Gastroesophageal sphincter (tissue), 4 donors: ENCODE data around the gene SHH. TPM values are rescaled to one million over a fixed set of nuclear protein-coding genes. Genes with fewer than 3 reads are reported as not detected.
"Not testable (repeated sequence)": the region's sequence is repeated elsewhere in the genome, so short reads cannot be mapped to it uniquely, and the experiment has no call there.

Source experiments
- ATAC-seq: fragments of 150-250 bp; one replicate; pipeline ENCODE4 v1.9.1; 2016; ENCODE audit warnings: mild to moderate bottlenecking, moderate library complexity
- H3K27ac ChIP-seq, 4 donors: fragments of 200-600 bp; sonication (generic) in 3 of 4; 1 replicate in 3 of 4; 2 replicates in 1 of 4; pipeline ENCODE4 v1.5.1; 2016 to 2019
- H3K27me3 ChIP-seq: fragments of 200-600 bp; sonication (generic); one replicate; pipeline ENCODE4 v1.5.1; 2019
- H3K36me3 ChIP-seq, 2 donors: fragments of 200-600 bp; sonication (generic); one replicate each; pipeline ENCODE4 v1.5.1; 2019; ENCODE audit warnings: control low read depth in 1 of 2
- H3K4me1 ChIP-seq, 3 donors: fragments of 200-600 bp; sonication (generic); 1 replicate in 2 of 3; 2 replicates in 1 of 3; pipeline ENCODE4 v1.5.1; 2016 to 2019; ENCODE audit warnings: control low read depth in 2 of 3
- H3K4me3 ChIP-seq, 2 donors: fragments of 200-600 bp; sonication (generic); one replicate each; pipeline ENCODE4 v1.5.1; 2019; ENCODE audit warnings: mild to moderate bottlenecking in 1 of 2, moderate library complexity in 1 of 2
- H3K9me3 ChIP-seq, 3 donors: fragments of 200-600 bp; sonication (generic); one replicate each; pipeline ENCODE4 v1.5.1; 2017 to 2019; ENCODE audit warnings: control low read depth in 2 of 3
- CTCF ChIP-seq, 4 experiments: fragments of 200-600 bp in 2 of 4; fragments of 450-650 bp in 2 of 4; sonication (generic) in 1 of 4; IDR thresholded peaks; one replicate each; pipeline ENCODE4 v1.5.1; 2017 to 2019; ENCODE audit warnings: antibody characterized with exemption in 4 of 4, mild to moderate bottlenecking in 2 of 4, moderate library complexity in 2 of 4
- EP300 ChIP-seq: sonication (generic); formaldehyde crosslinking; IDR thresholded peaks from one replicate; pipeline ENCODE4 v1.6.1; 2017; ENCODE audit warnings: antibody characterized with exemption, mild to moderate bottlenecking
- POLR2A ChIP-seq, 2 donors: fragments of 450-650 bp; IDR thresholded peaks; one replicate each; pipeline ENCODE4 v1.6.1; 2017; ENCODE audit warnings: antibody characterized with exemption in 2 of 2, mild to moderate bottlenecking in 2 of 2, moderate library complexity in 1 of 2
- POLR2AphosphoS5 ChIP-seq: sonication (generic); formaldehyde crosslinking; IDR thresholded peaks from one replicate; pipeline ENCODE4 v1.6.1; 2017; ENCODE audit warnings: antibody characterized with exemption
- WGBS, 2 donors: methylation state at CpG; one replicate each; pipeline ENCODE4 v1.1.5; 2018; ENCODE audit warnings: low coverage in 1 of 2; 5-methylcytosine and 5-hydroxymethylcytosine counted together
- total RNA-seq, 4 donors: library from RNA; depleted of rRNA; stranded (reverse); fragments of >200 nt; gene quantifications; one replicate each; pipeline ENCODE4 v1.1.0, GENCODE V29; 2016

Gene SHH
- total RNA-seq, 4 donors from 2014 or later: 0.08 TPM; not detected in 3

- H3K27ac ChIP-seq: no peak overlapping the region
- 73% methylated on average over 3 of the region's 21 CpGs; no CpG with 5 or more reads in 1 of the 2 donors for WGBS, 2 donors
- H3K4me1 ChIP-seq: no peaks in the 10 kb centered on the region
- no peaks in the 10 kb centered on the region for H3K36me3 ChIP-seq
- ATAC-seq: no peak
- H3K4me3 ChIP-seq: no peak overlapping the region
- H3K27me3 ChIP-seq: peaks cover 88% of the 10 kb centered on the region
- no peak for TF ChIP-seq EP300
- TF ChIP-seq POLR2A (IDR thresholded peaks at IDR 0.05): no peak
- TF ChIP-seq CTCF (IDR thresholded peaks at IDR 0.05): no peak
- no peak for TF ChIP-seq POLR2AphosphoS5
- H3K9me3 ChIP-seq: no peaks in the 10 kb centered on the region
Measured at GRCh38 chr7:155818154-155818819, 6.0 kb upstream of the SHH start.

GRCh38 chr7:155817515-155817914 lies 5.3 kb upstream of the SHH start:
- H3K9me3 ChIP-seq, ATAC-seq, H3K4me1 ChIP-seq, H3K36me3 ChIP-seq, H3K27ac ChIP-seq, H3K4me3 ChIP-seq: not testable (repeated sequence)
- 20 to 100% methylated on average over 1 of the region's 4 CpGs for WGBS, 2 donors
- peaks cover 96% of the 10 kb centered on the region for H3K27me3 ChIP-seq

GRCh38 chr7:155816996-155817395 lies 4.7 kb upstream of the SHH start:
- Histone ChIP-seq H3K27ac (no peak overlapping the region), H3K36me3 (no peaks in the 10 kb centered on the region), H3K9me3 (no peaks in the 10 kb centered on the region), H3K4me3 (no peak overlapping the region), H3K27me3 (peaks cover 99% of the 10 kb centered on the region), H3K4me1 (peaks cover 0 to 5% (median 0%) of the 10 kb centered on the region in 3 donors)
- WGBS, 2 donors: 60% methylated on average over 2 of the region's 16 CpGs; no CpG with 5 or more reads in 1 of the 2 donors
- no peak for ATAC-seq
- TF ChIP-seq EP300 (no peak), POLR2A (IDR thresholded peaks at IDR 0.05) (no peak), CTCF (IDR thresholded peaks at IDR 0.05) (no peak), POLR2AphosphoS5 (no peak)

- WGBS, 2 donors: 63 to 83% methylated on average over 1 of the region's 12 CpGs
- H3K36me3 ChIP-seq: no peaks in the 10 kb centered on the region
- peaks cover 0 to 11% (median 0%) of the 10 kb centered on the region in 3 donors for H3K4me1 ChIP-seq
- peaks cover 99% of the 10 kb centered on the region for H3K27me3 ChIP-seq
- TF ChIP-seq CTCF (IDR thresholded peaks at IDR 0.05) (no peak), EP300 (no peak), POLR2A (IDR thresholded peaks at IDR 0.05) (no peak), POLR2AphosphoS5 (no peak)
- no peaks in the 10 kb centered on the region for H3K9me3 ChIP-seq
- ATAC-seq: no peak
- H3K27ac ChIP-seq: no peak overlapping the region
- no peak overlapping the region for H3K4me3 ChIP-seq
Measured at GRCh38 chr7:155816192-155816508, 3.9 kb upstream of the SHH start.

- no peak for ATAC-seq
- WGBS, 2 donors: 28 to 29% methylated on average over 9 to 10 of the region's 20 CpGs
- no peak overlapping the region for H3K27ac ChIP-seq
- H3K36me3 ChIP-seq: no peaks in the 10 kb centered on the region
- H3K9me3 ChIP-seq: no peaks in the 10 kb centered on the region
- H3K27me3 ChIP-seq: peaks cover 99% of the 10 kb centered on the region
- peaks cover 0 to 17% (median 0%) of the 10 kb centered on the region in 3 donors for H3K4me1 ChIP-seq
- TF ChIP-seq CTCF (IDR thresholded peaks at IDR 0.05) (peak in 2 of 4 experiments; percentile 30 to 62), POLR2AphosphoS5 (no peak)
- no peak overlapping the region for H3K4me3 ChIP-seq
Measured at GRCh38 chr7:155815332-155816191, 3.3 kb upstream of the SHH start.
